ENCODE results near the gene KIAA0319L. TPM values are rescaled to one million over a fixed set of nuclear protein-coding genes. Genes with fewer than 3 reads are reported as not detected.

Gene KIAA0319L
- total and polyA plus RNA-seq, 2 donors (not counting 3 experiments of a cell fraction or from before 2014, with no cell fraction given), result 31.4 to 43.4 TPM

- Histone ChIP-seq H3K27ac (ENCODE audit: insufficient read depth, low read depth, low read length) (no peak overlapping the region), H3K27me3 (ENCODE audit: control insufficient read depth in 2 of 2, insufficient read depth in 2 of 2, low read length in 2 of 2) (no peaks in the 10 kb centered on the region), H3K4me3 (replicated peaks in 1 of 3; ENCODE audit: insufficient read depth in 1 of 3, low read depth in 1 of 3, low read length in 3 of 3) (no peak overlapping the region), H3K4me1 (ENCODE audit: control insufficient read depth, extremely low read depth, insufficient read depth, low read length) (no peaks in the 10 kb centered on the region), H3K9me3 (replicated peaks; ENCODE audit: control insufficient read depth, insufficient read depth, low read length) (no peaks in the 10 kb centered on the region), H3K79me2 (ENCODE audit: control insufficient read depth, insufficient read depth, low read length) (no peaks in the 10 kb centered on the region), H4K20me1 (replicated peaks; ENCODE audit: control insufficient read depth, extremely low read depth, insufficient read depth, low read length) (no peaks in the 10 kb centered on the region), H3K9me1 (replicated peaks; ENCODE audit: control insufficient read depth, extremely low read depth, insufficient read depth, low read length) (no peaks in the 10 kb centered on the region), H3K9ac (replicated peaks; ENCODE audit: extremely low read depth, insufficient read depth, low read length) (no peak overlapping the region), H3K36me3 (ENCODE audit: control insufficient read depth in 2 of 2, extremely low read depth in 1 of 2, insufficient read depth in 2 of 2, low read length in 2 of 2) (peaks cover 0 to 17% of the 10 kb centered on the region in 2 experiments), H3K4me2 (ENCODE audit: insufficient read depth, low read length) (no peak overlapping the region), H2AFZ (ENCODE audit: low read depth, low read length) (no peak overlapping the region)
- DNase-seq (ENCODE audit: low read depth, low spot score), result no peak
- dilution Hi-C loops (cut with MboI; ENCODE audit: extremely low pct_ligation_motif_present, low sequenced_read_pairs), result no loop called here
- CTCF ChIA-PET, result interaction anchor here (4.6 kb wide), 1 partner anchor 10 kb away, joined by 28 read pairs; no protein-coding TSS in a partner anchor
- no peak for TF ChIP-seq FOS (IDR thresholded peaks at IDR 0.05; ENCODE audit: borderline replicate concordance, insufficient read depth, low read length)
- TF ChIP-seq CTCF (IDR thresholded peaks at IDR 0.05; ENCODE audit: extremely low read depth in 1 of 2, insufficient read depth in 1 of 2, low read depth in 1 of 2, low read length in 2 of 2), result no peak
- no peak for TF ChIP-seq JUN (IDR thresholded peaks at IDR 0.05; ENCODE audit: borderline replicate concordance, insufficient read depth, insufficient read length, low read depth)
- no peak for TF ChIP-seq POLR2AphosphoS5 (IDR thresholded peaks at IDR 0.05; ENCODE audit: insufficient read depth, low read depth, low read length)
- TF ChIP-seq, protein P1, sequence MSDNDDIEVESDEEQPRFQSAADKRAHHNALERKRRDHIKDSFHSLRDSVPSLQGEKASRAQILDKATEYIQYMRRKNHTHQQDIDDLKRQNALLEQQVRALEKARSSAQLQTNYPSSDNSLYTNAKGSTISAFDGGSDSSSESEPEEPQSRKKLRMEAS (IDR thresholded peaks at IDR 0.05; ENCODE audit: insufficient read depth, insufficient read length), result no peak
- TF ChIP-seq EZH2 (IDR thresholded peaks at IDR 0.05; ENCODE audit: borderline replicate concordance, low read depth, low read length, severe bottlenecking), result no peak
- no peak for TF ChIP-seq GATA2 (IDR thresholded peaks at IDR 0.05; ENCODE audit: insufficient read depth, insufficient read length, low read depth, low read length)
- no peak for TF ChIP-seq MYC (IDR thresholded peaks at IDR 0.05; ENCODE audit: low read depth, low read length)
- no peak for TF ChIP-seq POLR2A (IDR thresholded peaks at IDR 0.05; ENCODE audit: low read depth, low read length)
- intact Hi-C loops (cut with micrococcal nuclease), result no loop called here
- no TSS peak for BruUV-seq (replicated peaks)
- no peak for FAIRE-seq
- POLR2A ChIA-PET, result no interaction called here
Observed at GRCh38 chr1:35441926-35442579, 115.2 kb downstream of the KIAA0319L start.
